ENCODE results near the gene GUF1.
"Not testable (repeated sequence)": the region's sequence is repeated elsewhere in the genome, so short reads cannot be mapped to it uniquely, and the experiment has no call there.

GUF1 gene

DNA sequence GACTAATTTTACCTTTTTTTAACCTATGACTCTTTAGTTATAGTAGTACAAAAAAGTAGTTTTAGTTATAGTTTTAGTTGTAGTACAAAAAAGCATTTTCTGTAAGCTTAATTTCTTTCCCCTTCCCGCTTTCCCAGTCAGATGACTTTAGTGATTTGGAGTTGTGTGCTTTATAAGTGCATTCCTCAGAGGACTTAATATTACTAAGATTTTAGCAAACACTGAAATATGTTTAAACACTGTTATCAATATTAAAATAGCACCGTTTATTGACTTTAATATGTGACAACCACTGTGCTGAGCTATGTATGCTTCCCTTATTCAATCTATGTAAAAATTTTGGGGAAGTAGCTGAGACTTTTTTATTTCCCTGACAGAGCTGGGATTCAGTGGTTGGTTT is 22.8 kb downstream of the GUF1 start:
- no peak for DNase-seq (ENCODE audit: low spot score)

DNA sequence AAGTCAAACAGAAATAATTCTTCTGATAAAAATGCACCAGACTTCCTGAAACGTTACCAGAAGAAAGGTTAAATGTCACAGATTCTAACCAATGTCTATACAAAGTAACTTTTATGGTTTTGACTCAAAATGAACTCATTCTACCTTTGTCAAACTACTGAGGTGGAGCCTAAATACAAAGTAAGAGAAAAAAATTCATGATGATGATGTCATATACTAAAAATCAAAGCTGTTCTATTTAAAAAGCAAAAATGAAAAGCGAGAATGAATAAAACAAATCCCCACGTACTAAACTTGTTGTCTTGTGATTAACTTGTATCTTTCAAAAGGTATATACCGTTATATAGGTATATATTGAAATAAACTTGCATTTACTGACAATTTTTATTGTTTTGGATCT is 26.5 kb downstream of the GUF1 start:
- DNase-seq (ENCODE audit: low spot score): no peak

DNA sequence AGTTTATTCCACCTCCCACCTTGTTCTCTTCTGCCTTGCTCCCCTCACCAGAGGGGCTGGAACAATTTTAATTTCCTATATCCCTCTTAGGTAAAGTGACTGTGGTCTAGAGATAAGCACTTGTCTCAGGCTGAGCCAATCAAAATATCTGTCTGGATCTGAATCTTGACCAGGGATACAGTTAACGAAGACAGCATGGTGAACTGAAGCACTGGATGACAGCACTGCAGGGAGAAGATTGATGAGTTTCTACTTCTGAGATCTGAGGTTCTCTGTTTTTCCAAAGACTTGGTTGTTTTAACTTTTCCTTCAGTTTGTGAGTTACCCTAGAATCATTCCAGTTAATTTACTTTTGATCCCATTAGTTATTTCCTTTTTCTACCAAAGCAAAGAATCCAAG is 34.9 kb downstream of the GUF1 start:
- no peak for DNase-seq (ENCODE audit: low spot score)

DNA sequence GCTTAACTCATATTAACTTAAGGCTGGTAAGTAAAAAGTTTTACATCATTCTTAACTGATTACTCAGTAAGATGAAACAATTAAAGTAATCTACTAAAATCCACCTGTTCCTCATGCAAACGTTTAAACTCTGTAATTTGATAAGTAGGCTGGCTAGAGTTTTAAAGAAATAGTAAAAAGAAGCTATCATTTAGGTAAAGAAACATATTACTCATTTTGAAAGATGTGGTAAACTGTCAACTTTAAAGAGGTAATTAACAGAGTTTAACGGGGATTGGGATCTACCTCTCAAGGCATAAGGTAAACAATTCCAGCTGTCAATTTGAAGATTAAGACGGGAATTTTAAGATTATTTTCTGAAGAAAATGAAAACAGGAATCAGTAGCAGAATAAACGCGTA is 38.4 kb downstream of the GUF1 start:
- DNase-seq (ENCODE audit: low spot score): no peak

DNA sequence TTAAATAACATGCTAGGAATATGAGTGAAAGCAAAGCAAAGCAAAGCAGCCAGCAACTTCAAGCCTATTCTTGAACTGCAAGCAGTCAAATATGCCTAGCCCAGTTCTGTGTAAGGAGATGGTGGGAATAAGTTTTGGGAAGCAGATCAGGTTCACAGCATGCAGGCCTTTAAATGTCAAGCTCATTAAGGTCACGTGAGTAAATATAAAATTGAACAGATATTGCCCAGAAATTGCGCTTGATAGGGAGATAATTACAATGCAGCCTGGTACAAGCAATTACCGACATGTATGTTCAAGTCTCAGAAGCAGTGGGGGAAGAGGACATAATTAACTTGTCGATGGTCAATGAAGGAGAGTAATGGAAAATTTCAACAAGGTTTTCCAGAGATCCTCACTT is 42.2 kb downstream of the GUF1 start:
- no peak for DNase-seq (ENCODE audit: low spot score)

DNA sequence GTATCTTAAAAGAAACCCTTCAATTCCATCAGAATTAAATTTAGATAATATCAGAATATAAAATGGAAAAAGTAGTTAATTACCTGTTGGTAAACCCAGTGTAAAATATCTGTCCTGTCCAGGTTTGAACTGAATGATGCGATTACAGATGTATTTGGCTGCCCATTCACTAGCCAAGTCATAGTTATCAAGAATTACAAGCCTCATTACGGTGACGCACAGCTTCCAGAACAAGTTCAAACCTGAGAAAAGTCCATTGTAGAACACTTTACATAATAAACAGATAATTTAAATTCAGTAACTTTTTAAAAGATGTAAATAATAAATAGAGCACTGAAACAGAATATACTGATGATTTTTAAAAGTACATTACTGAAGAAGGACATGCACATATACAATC is 43.8 kb downstream of the GUF1 start:
- DNase-seq (ENCODE audit: low spot score): no peak

DNA sequence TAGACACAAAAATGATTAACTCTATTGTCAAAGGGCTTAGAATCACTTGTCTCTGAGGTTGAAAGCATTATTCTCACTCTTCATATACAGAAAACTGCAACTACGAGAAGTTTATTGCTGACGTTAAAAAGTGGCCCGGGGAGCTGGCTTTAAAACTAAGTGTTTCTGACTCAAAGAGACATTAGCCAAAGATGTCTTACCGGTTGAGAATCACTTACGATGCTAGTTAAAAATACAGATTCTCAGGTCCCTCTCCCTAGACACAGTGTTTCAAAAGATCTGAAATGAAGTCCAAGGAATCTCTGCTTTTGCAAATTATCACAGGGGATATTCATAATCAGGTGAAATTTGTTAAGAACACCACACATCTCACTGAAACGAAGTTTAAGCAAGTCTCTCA is 46.9 kb downstream of the GUF1 start:
- DNase-seq (ENCODE audit: low spot score): no peak

DNA sequence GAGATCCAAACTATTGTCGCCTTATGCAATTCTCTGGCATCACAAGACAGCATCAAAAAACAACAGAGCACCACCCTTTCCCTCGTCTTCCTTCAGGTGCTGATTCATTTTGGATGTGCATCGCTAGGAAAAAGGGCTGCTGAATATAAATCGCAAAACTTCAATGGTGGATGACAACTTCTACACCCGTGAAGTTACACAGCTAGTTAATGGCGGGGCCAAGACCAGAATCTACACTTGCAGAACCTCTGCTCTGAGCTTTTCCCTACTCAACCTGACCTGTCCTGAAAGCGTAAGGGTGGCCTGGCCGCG is 47.5 kb downstream of the GUF1 start:
- DNase-seq (ENCODE audit: low spot score): peak; percentile 53

DNA sequence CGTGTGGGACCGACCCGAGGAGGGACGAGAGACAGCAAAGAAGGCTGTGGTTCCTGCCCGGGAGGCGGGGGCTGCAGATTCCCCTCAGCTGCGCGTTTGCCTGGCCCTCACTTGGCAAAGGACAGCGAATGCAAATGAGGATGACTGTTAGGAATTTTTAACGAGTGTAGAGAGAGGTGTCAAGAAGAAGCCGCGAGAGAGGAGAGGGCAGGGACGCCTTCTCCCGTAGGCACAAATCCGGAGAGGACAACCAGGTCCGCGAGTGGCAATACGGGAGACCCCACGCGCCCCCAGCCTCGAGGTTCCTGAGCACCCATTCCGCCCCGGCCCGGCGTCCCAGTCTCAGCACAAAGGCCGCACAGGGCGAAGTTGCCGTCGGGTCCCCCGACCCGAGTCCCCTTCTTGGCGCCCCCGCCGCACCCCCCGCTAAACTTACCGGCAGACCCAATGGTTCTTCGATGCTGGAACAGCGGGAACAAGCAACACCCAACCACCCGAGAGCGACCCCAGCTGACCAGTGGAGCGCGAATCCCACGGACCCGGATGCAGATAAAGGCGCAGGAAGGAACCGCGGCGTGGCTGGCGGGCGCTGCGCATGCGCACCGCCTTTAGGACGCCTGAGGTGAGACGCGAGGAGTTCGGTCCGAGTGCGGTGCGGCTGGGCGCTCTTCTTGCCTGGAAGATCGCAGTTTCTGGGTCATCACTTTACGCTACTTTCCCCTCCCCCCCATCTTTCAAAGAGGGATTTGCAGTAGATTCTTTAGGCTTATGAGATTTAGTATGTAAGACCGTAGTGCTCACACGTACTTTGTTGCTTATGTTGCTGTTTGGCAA is 48.0 kb downstream of the GUF1 start, which contains the start of gene GNPDA2:
GNPDA2 (minus strand) TSS at position 519 of the 834 bp plus-strand sequence. CDS start 4,349 bp downstream, outside the sequence.
- peak; percentile 90 for DNase-seq (ENCODE audit: low spot score)

DNA sequence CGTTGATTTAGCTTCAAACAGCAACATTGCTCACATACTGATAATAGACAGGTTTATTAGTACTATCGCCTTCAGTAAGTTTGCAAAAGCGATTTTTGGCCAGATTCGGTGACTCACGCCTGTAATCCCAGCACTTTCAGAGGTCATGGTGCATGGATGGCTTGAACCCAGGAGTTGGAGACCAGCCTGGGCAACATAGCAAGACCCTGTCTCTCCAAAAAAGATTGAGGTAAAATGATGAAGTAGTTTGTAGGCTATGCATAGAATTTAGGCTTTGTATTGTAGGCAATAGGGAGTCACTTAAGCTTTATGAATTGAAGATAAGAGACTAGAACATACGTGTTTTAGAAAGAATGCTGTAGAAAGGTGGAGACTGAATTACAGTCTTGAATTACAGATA is 49.3 kb downstream of the GUF1 start:
- no peak for DNase-seq (ENCODE audit: low spot score)

DNA sequence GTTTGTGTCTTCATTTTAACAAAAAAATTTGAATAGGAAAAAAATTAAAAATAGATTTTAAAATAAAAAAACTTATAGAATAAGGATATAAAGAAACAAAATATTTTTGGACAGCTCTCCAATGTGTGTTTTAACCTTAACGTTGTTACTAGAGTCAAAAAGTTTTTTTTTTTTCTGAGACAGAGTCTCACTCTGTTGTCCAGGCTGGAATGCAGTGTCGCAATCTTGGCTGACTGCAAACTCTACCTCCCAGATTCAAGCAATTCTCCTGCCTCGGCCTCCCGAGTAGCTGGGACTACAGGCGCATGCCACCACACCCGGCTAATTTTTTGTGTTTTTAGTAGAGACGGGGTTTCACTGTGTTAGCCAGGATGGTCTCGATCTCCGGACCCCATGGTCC is 50.5 kb downstream of the GUF1 start:
- not testable (repeated sequence) for DNase-seq (ENCODE audit: low spot score)

DNA sequence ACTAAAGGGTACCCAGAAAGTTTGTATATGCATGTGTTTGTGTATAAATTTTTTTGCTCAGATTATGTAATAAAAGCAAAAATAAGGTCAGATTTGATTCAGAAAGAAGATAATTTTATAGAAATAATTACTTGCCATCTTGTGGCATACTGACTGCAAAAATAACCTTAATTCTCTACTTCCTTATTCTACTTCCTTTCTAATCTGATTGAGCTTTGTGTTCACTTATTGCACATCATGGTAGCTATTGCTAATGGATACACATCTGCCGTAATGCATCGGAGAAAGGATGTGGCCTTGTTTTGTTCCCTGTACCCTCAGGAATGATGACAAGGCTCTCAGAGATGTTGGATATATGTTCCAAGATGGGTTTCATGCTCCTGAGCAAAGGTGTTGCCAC is 58.7 kb downstream of the GUF1 start:
- no peak for DNase-seq (ENCODE audit: low spot score)

DNA sequence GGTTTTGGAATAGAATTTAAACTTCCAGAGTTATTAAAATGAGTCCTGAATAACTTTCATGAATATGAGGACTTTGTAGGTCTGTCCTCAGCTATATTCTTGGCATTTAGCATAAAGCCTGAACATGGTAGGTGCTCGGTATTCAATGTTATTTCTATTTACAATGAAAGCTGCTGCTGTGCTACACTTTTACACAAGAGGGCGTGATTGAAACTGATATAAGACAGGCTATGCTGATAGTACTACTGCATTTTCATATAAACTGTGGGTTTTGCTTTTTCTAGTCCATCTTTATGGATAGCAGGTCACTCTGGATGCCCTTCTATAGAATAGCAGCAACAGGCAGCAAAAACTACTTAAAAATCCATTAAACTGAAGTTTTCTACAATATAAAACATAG is 60.4 kb downstream of the GUF1 start:
- DNase-seq (ENCODE audit: low spot score): no peak

DNA sequence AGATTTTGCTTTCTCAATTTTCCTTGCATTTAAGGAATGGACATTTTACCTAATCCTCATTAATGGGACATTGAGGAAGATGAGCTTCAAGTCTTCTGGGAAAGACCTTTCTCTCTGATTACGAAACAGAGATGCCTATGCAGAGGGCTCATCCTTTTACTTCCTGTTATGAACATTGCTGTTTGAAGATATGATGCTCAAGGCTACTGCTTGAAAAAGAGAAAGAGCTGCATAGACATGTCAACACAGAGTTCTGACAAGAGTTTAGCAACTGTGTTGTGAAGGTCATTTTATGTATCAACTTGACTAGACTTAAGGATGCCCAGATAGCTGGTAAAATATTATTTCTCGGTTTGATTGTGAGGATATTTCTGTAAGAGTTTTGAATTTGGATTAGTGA is 62.0 kb downstream of the GUF1 start:
- no peak for DNase-seq (ENCODE audit: low spot score)
